A549 (cell line): ENCODE measurements around the gene CDC42BPB. TPM values are rescaled to one million over a fixed set of nuclear protein-coding genes. Genes with fewer than 3 reads are reported as not detected.

Source experiments
- ATAC-seq, 2 experiments: fragments of 200-7000 bp in 1 of 2; fragments of >200 bp in 1 of 2; cut with Nextera tagmentation in 1 of 2; cut with Tn5 transposase in 1 of 2; 3 replicates each; pipeline versions ENCODE4 v1.8.0 to v1.9.1; 2018 to 2020; ENCODE audit warnings: mild to moderate bottlenecking in 1 of 2, moderate library complexity in 1 of 2
- CTCF ChIA-PET: fragments of 300-600 bp; sonication (Branson Sonifier 250); formaldehyde crosslinking; extraction: SDS; loops from one replicate; lab custom pipeline; 2021; ENCODE audit warnings: antibody characterized with exemption, inconsistent platforms; lab: Yijun Ruan, JAX
- POLR2A ChIA-PET: fragments of 350-600 bp; formaldehyde crosslinking; extraction: SDS; loops from one replicate; lab custom pipeline; 2021; ENCODE audit warnings: antibody characterized with exemption, inconsistent platforms; lab: Yijun Ruan, JAX
- DNase-seq, 2 experiments: peaks; one replicate each; pipeline versions ENCODE4 v3.0.0 to v3.0.0-alpha.2; 2011 to 2016; ENCODE audit warnings: low read depth in 1 of 2, low spot score in 1 of 2
- FAIRE-seq: peaks from 2 replicates; lab custom pipeline; 2011; peaks lifted over from hg19 to GRCh38; lab: Jason Lieb, UNC
- H3K27ac ChIP-seq, 2 experiments: fragments of >200 bp; sonication (Bioruptor Twin); formaldehyde crosslinking; 3 replicates each; pipeline ENCODE4 v1.5.1; 2016 to 2017
- H3K4me1 ChIP-seq: fragments of >200 bp; sonication (Bioruptor Twin); formaldehyde crosslinking; 3 replicates; pipeline ENCODE4 v1.6.1; 2016
- H3K4me2 ChIP-seq: fragments of >200 bp; sonication (Bioruptor Twin); formaldehyde crosslinking; 3 replicates; pipeline ENCODE4 v1.6.1; 2016
- H3K4me3 ChIP-seq: fragments of >200 bp; sonication (Bioruptor Twin); formaldehyde crosslinking; 3 replicates; pipeline ENCODE4 v1.5.1; 2016
- H3K9me3 ChIP-seq: fragments of >200 bp; sonication (Bioruptor Twin); formaldehyde crosslinking; 3 replicates; pipeline ENCODE4 v1.6.1; 2016
- ATOH8 ChIP-seq: fragments of 250-450 bp; sonication (Bioruptor Pico); IDR thresholded peaks from 2 replicates; pipeline ENCODE4 v1.5.0; 2020; ENCODE audit warnings: low read depth, mild to moderate bottlenecking, moderate library complexity
- BCL3 ChIP-seq: fragments of >200 bp; sonication (Bioruptor Twin); formaldehyde crosslinking; IDR thresholded peaks from 3 replicates; pipeline ENCODE4 v1.6.1; 2016
- CBX8 ChIP-seq: fragments of 200-600 bp; sonication (generic); IDR thresholded peaks from 2 replicates; pipeline ENCODE4 v1.6.1; 2016
- CHD4 ChIP-seq: fragments of 200-600 bp; sonication (generic); IDR thresholded peaks from 2 replicates; pipeline ENCODE4 v1.6.1; 2016; ENCODE audit warnings: antibody characterized with exemption, mild to moderate bottlenecking, borderline replicate concordance
- EP300 ChIP-seq, 2 experiments: fragments of >200 bp; sonication (Bioruptor Twin); formaldehyde crosslinking; IDR thresholded peaks; 2 replicates in 1 of 2; 3 replicates in 1 of 2; pipeline ENCODE4 v1.6.1; 2016 to 2017
- FOXS1 ChIP-seq: fragments of 250-450 bp; sonication (Bioruptor Pico); IDR thresholded peaks from 2 replicates; pipeline ENCODE4 v1.5.0; 2020; ENCODE audit warnings: mild to moderate bottlenecking, moderate library complexity
- HES2 ChIP-seq: fragments of >200 bp; sonication (Bioruptor Twin); formaldehyde crosslinking; IDR thresholded peaks from 2 replicates; pipeline ENCODE4 v1.6.1; 2016
- HOXA7 ChIP-seq: fragments of 250-450 bp; sonication (Bioruptor Pico); IDR thresholded peaks from 2 replicates; pipeline ENCODE4 v1.5.0; 2020; ENCODE audit warnings: mild to moderate bottlenecking, moderate library complexity
- HOXB13 ChIP-seq: fragments of 250-450 bp; sonication (Bioruptor Pico); IDR thresholded peaks from 2 replicates; pipeline ENCODE4 v1.5.0; 2020; ENCODE audit warnings: low read depth, mild to moderate bottlenecking, moderate library complexity
- KDM1A ChIP-seq: fragments of 200-600 bp; sonication (generic); IDR thresholded peaks from 2 replicates; pipeline ENCODE4 v1.6.1; 2016; ENCODE audit warnings: low read depth, mild to moderate bottlenecking
- NFE2L2 ChIP-seq: fragments of 150-350 bp; conservative IDR thresholded peaks from 2 replicates; pipeline ENCODE4 v1.6.1; 2014; ENCODE audit warnings: low read length
- NPAS2 ChIP-seq: fragments of 250-450 bp; sonication (Bioruptor Pico); IDR thresholded peaks from 2 replicates; pipeline ENCODE4 v1.8.0; 2022; ENCODE audit warnings: mild to moderate bottlenecking, moderate library complexity, borderline replicate concordance
- PHF8 ChIP-seq: fragments of 200-600 bp; sonication (generic); IDR thresholded peaks from 2 replicates; pipeline ENCODE4 v1.6.1; 2016; ENCODE audit warnings: low read depth, mild to moderate bottlenecking, antibody characterized with exemption, moderate library complexity, borderline replicate concordance
- POLR2A ChIP-seq: IDR thresholded peaks from 2 replicates; pipeline ENCODE4 v1.6.1; 2012; ENCODE audit warnings: mild to moderate bottlenecking, low read length
- RAD21 ChIP-seq, 2 experiments: fragments of >200 bp in 1 of 2; sonication (Bioruptor Twin) in 1 of 2; formaldehyde crosslinking in 1 of 2; IDR thresholded peaks in 1 of 2; conservative IDR thresholded peaks in 1 of 2; 2 replicates in 1 of 2; 3 replicates in 1 of 2; pipeline ENCODE4 v1.6.1; 2012 to 2018; ENCODE audit warnings: inconsistent platforms in 1 of 2
- RARB ChIP-seq: fragments of 250-450 bp; sonication (Bioruptor Pico); IDR thresholded peaks from 2 replicates; pipeline ENCODE4 v1.8.0; 2021; ENCODE audit warnings: mild to moderate bottlenecking, moderate library complexity
- REST ChIP-seq: fragments of 200-600 bp; sonication (generic); IDR thresholded peaks from 2 replicates; pipeline ENCODE4 v1.6.1; 2016; ENCODE audit warnings: antibody characterized with exemption, mild to moderate bottlenecking, moderate library complexity
- SMC3 ChIP-seq: fragments of >200 bp; sonication (Bioruptor Twin); formaldehyde crosslinking; IDR thresholded peaks from 3 replicates; pipeline ENCODE4 v1.6.1; 2018; ENCODE audit warnings: inconsistent platforms
- ZC3H11A ChIP-seq: fragments of 450-650 bp; IDR thresholded peaks from 2 replicates; pipeline ENCODE4 v1.6.1; 2014; ENCODE audit warnings: antibody characterized with exemption, mild to moderate bottlenecking
- WGBS: methylation state at CpG from one replicate; pipeline ENCODE4 v1.1.6; 2017; ENCODE audit errors: missing lambda C conversion rate; 5-methylcytosine and 5-hydroxymethylcytosine counted together
- polyA plus RNA-seq, 4 experiments: library from polyadenylated mRNA; depleted of rRNA in 3 of 4; stranded (reverse); fragments of >200 nt; fragmentation: RNase III in 1 of 4; extraction: RNeasy Plus Mini Kit Qiagen cat#74134 plus additional on column Dnase treatment in 1 of 4; gene quantifications; 2 replicates in 3 of 4; 3 replicates in 1 of 4; pipeline ENCODE4 v1.2.3, GENCODE V29; 2011 to 2017

Gene CDC42BPB
- polyA plus RNA-seq, 2 of the 4 experiments (the other 2 are of a cell fraction): 56.4 to 57.1 TPM

- H3K4me2 ChIP-seq: no peak overlapping the region
- POLR2A ChIA-PET: no interaction called here
These were observed 73.9 kb downstream of the CDC42BPB start for GRCh38 chr14:102983496-102983895.

GRCh38 chr14:102982852-102983470 lies 74.4 kb downstream of the CDC42BPB start:
- Histone ChIP-seq H3K4me1 (0 out of 3 replicates have a peak, but pooled peaks cover 5% of the 10 kb centered on the region), H3K4me2 (no peak overlapping the region), H3K9me3 (peaks cover 10% of the 10 kb centered on the region), H3K4me3 (no peak overlapping the region), H3K27ac (no peak overlapping the region)
- ChIA-PET CTCF (no interaction called here), POLR2A (no interaction called here)
- DNase-seq (peak in 1 of 2 experiments; percentile 28), FAIRE-seq (no peak), ATAC-seq (peak in 1 of 2 experiments; percentile 63; a peak in 4 of 6 replicates)
- 88% methylated on average over 15 of the region's 15 CpGs for WGBS
- TF ChIP-seq KDM1A (no peak), PHF8 (no peak), NFE2L2 (no peak), SMC3 (0 out of 3 replicates have a peak, but pooled peaks have one; percentile 17), ZC3H11A (no peak), RAD21 (conservative IDR thresholded peaks at IDR 0.05 in 1 of 2, IDR thresholded peaks at IDR 0.05 in 1 of 2) (peak in 1 of 2 experiments; percentile 31; a peak in 1 of 5 replicates), BCL3 (no peak)

More at GRCh38 chr14:102983496-102983895, 73.9 kb downstream of the CDC42BPB start:
- H3K4me1 ChIP-seq: 0 out of 3 replicates have a peak, but pooled peaks cover 5% of the 10 kb centered on the region
- no peak for FAIRE-seq
- WGBS: 90% methylated on average over 14 of the region's 14 CpGs
- no peak for DNase-seq
- H3K9me3 ChIP-seq: peaks cover 15% of the 10 kb centered on the region
- TF ChIP-seq CBX8: no peak
- TF ChIP-seq RARB (CRISPR knock-in tag): no peak
- no peak for TF ChIP-seq HOXB13
- TF ChIP-seq PHF8: no peak
- TF ChIP-seq HOXA7: no peak
- TF ChIP-seq NPAS2 (CRISPR knock-in tag): no peak
- TF ChIP-seq ATOH8 (CRISPR knock-in tag): no peak
- TF ChIP-seq EP300 (IDR thresholded peaks at IDR 0.05): no peak
- no peak for TF ChIP-seq FOXS1 (CRISPR knock-in tag)
- no peak for TF ChIP-seq CHD4
- TF ChIP-seq NFE2L2: no peak
- CTCF ChIA-PET: interaction anchor here (1.0 to 1.6 kb wide), 3 partner anchors 8 to 48 kb away, joined by 3 to 4 read pairs (median 3); no protein-coding TSS in a partner anchor
- no peak overlapping the region for H3K27ac ChIP-seq
- no peak for ATAC-seq
- H3K4me3 ChIP-seq: no peak overlapping the region

- no peak for TF ChIP-seq POLR2A
- TF ChIP-seq REST: no peak
- no peak for TF ChIP-seq CHD4
- TF ChIP-seq HES2: no peak
- Histone ChIP-seq H3K4me2 (no peak overlapping the region), H3K4me1 (no peaks in the 10 kb centered on the region), H3K9me3 (no peaks in the 10 kb centered on the region), H3K4me3 (no peak overlapping the region), H3K27ac (no peak overlapping the region)
- no peak for ATAC-seq
- ChIA-PET POLR2A (no interaction called here), CTCF (interaction anchor here (0.6 to 1.0 kb wide), 5 partner anchors 31 to 459 kb away, joined by 3 to 4 read pairs (median 3); no protein-coding TSS in a partner anchor)
- 89% methylated on average over 8 of the region's 8 CpGs for WGBS
- DNase-seq: no peak
- FAIRE-seq: no peak
These were observed 76.9 kb downstream of the CDC42BPB start for GRCh38 chr14:102980409-102980810.
